ENCODE data around the gene NR3C2. TPM values are rescaled to one million over a fixed set of nuclear protein-coding genes. Genes with fewer than 3 reads are reported as not detected.

Gene NR3C2
- total and polyA plus RNA-seq, 4 donors: 2.0 to 11.5 (median 3.2) TPM

DNA sequence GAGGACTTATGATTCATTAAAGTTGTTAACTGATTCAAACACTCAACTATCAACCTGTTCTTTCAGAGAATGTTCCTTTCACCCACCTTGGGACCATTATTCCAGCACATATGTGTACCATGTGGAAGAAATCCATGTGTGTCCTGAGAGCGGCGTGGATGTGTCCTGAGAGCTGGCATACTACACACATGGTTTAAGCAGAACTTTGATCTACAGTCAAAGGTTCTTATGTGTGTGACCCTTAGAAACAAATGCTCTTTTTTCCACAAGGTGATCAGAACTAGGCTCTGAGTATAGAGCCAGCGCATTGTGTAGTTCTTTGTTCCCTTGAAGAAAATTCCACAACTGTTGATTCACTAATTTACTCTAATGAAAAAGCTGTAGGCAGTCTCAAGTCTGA is 332.0 kb downstream of the NR3C2 start:
- Histone ChIP-seq H3K4me3 (ENCODE audit: low read depth in 1 of 3, low read length in 3 of 3) (no peak overlapping the region), H3K27me3 (ENCODE audit: control insufficient read depth in 4 of 4, insufficient read depth in 4 of 4, low read length in 3 of 4) (no peaks in the 10 kb centered on the region), H3K4me1 (ENCODE audit: control insufficient read depth in 4 of 4, insufficient read depth in 4 of 4, low read length in 3 of 4) (peaks cover 0 to 11% (median 8%) of the 10 kb centered on the region in 4 donors), H3K27ac (ENCODE audit: low read depth in 1 of 2, low read length in 2 of 2) (no peak overlapping the region), H3K9me3 (ENCODE audit: control insufficient read depth in 4 of 4, low read length in 3 of 4) (no peaks in the 10 kb centered on the region), H3K9ac (ENCODE audit: low read depth in 1 of 2, low read length in 2 of 2) (no peak overlapping the region), H3K36me3 (ENCODE audit: control insufficient read depth in 4 of 4, insufficient read depth in 3 of 4, low read depth in 1 of 4, low read length in 3 of 4) (peaks cover 0 to 14% (median 7%) of the 10 kb centered on the region in 4 donors)
- DNase-seq (ENCODE audit: low spot score): no peak
- whole genome bisulfite sequencing: 68% methylated on average over 3 of the region's 3 CpGs
- TF ChIP-seq FOXA2 (IDR thresholded peaks at IDR 0.05): no peak
- TF ChIP-seq TAF1 (conservative IDR thresholded peaks at IDR 0.05): no peak
- no peak for TF ChIP-seq EGR1 (IDR thresholded peaks at IDR 0.05; ENCODE audit: low read depth in 2 of 2)
- TF ChIP-seq HNF4G (IDR thresholded peaks at IDR 0.05): no peak
- TF ChIP-seq HNF4A (conservative IDR thresholded peaks at IDR 0.05): peak; percentile 80 to 82
- peak in 1 of 2 donors; percentile 7 for TF ChIP-seq RXRA (IDR thresholded peaks at IDR 0.05)

DNA sequence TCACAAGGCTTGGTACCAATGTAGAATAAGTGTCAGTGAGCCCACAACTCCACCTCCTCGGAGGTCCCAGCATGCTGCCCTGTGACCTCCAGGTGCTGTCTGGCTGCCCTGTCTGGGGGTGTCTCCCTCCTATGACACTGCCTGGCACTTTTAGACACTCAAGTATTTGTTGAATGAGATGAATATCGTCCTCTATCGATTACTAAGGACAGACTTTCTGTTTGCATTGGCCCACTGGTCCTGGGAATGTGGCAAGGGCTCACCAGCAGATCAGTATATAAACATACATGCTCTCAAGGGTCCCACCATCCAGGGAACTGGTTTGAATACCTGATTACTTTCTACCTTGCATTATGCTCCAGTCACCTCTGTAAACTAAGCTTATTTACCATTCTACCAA is 333.0 kb downstream of the NR3C2 start:
- H3K9ac ChIP-seq (ENCODE audit: low read depth in 1 of 2, low read length in 2 of 2): no peak overlapping the region
- H3K36me3 ChIP-seq (ENCODE audit: control insufficient read depth in 4 of 4, insufficient read depth in 3 of 4, low read depth in 1 of 4, low read length in 3 of 4): peaks cover 0 to 14% (median 9%) of the 10 kb centered on the region in 4 donors
- 45% methylated on average over 3 of the region's 3 CpGs for WGBS
- H3K27ac ChIP-seq (ENCODE audit: low read depth in 1 of 2, low read length in 2 of 2): no peak overlapping the region
- peaks cover 0 to 11% (median 8%) of the 10 kb centered on the region in 4 donors for H3K4me1 ChIP-seq (ENCODE audit: control insufficient read depth in 4 of 4, insufficient read depth in 4 of 4, low read length in 3 of 4)
- no peaks in the 10 kb centered on the region for H3K27me3 ChIP-seq (ENCODE audit: control insufficient read depth in 4 of 4, insufficient read depth in 4 of 4, low read length in 3 of 4)
- H3K4me3 ChIP-seq (ENCODE audit: low read depth in 1 of 3, low read length in 3 of 3): no peak overlapping the region
- H3K9me3 ChIP-seq (ENCODE audit: control insufficient read depth in 4 of 4, low read length in 3 of 4): no peaks in the 10 kb centered on the region
- DNase-seq (ENCODE audit: low spot score): no peak
- TF ChIP-seq HNF4G (IDR thresholded peaks at IDR 0.05) (no peak), RXRA (IDR thresholded peaks at IDR 0.05) (no peak), RAD21 (IDR thresholded peaks at IDR 0.05) (no peak), EGR1 (IDR thresholded peaks at IDR 0.05; ENCODE audit: low read depth in 2 of 2) (no peak), JUND (IDR thresholded peaks at IDR 0.05) (no peak), ZBTB33 (IDR thresholded peaks at IDR 0.05) (no peak), REST (IDR thresholded peaks at IDR 0.05) (no peak), SP1 (IDR thresholded peaks at IDR 0.05) (no peak), HNF4A (conservative IDR thresholded peaks at IDR 0.05) (no peak), GABPA (IDR thresholded peaks at IDR 0.05 in 1 of 2, conservative IDR thresholded peaks at IDR 0.05 in 1 of 2) (no peak)
- TF ChIP-seq, protein P1, sequence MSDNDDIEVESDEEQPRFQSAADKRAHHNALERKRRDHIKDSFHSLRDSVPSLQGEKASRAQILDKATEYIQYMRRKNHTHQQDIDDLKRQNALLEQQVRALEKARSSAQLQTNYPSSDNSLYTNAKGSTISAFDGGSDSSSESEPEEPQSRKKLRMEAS (IDR thresholded peaks at IDR 0.05): no peak
- TF ChIP-seq, protein P2, sequence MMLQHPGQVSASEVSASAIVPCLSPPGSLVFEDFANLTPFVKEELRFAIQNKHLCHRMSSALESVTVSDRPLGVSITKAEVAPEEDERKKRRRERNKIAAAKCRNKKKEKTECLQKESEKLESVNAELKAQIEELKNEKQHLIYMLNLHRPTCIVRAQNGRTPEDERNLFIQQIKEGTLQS (IDR thresholded peaks at IDR 0.05): no peak
